AG08395 (cell line): Measurements from ENCODE around the gene RAPGEF6.
"Not testable (repeated sequence)": the region's sequence is repeated elsewhere in the genome, so short reads cannot be mapped to it uniquely, and the experiment has no call there.

Experiments
- DNase-seq: peaks from one replicate; pipeline ENCODE4 v3.0.0; 2012; ENCODE audit warnings: mixed read lengths, low spot score

Gene RAPGEF6

DNA sequence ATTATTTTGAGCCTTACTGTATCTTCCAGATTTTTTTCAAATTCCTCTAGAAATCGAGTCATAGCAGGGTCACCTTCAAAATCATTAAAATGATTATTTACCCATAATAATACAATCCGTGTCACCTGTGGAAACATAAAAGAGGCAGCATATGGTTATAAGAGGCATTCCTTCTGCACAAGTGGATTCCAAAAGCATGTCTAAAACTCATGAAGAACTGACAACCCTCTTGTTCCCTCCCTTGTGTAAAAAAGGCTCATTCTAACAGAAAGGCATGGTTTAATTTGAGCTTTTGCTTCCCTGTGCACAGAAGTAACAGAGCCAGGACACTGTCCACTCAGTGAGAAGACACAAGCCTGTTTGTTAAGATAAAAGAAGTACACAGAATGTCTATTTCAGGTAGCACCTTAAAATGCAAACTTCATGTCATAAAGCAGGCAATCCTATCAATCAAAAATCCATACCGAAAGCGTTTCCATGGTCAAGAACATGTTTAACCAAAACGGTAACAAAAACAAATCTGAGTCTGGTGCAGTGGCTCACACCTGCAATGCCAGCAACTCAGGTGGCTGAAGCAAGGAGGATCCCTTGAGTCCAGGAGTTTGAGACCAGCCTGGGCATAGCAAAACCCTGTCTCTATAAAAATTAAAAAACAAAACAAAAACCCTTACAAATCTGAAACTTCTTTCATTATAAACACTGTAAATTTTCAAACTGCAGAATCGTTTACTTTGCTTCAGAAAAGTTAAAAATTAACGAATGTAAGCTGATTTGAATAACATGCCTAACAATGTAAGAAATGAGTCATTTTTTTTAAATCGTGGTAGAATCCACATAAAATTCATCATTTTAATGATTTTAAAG lies 139.3 kb downstream of the RAPGEF6 start:
- no peak for DNase-seq

DNA sequence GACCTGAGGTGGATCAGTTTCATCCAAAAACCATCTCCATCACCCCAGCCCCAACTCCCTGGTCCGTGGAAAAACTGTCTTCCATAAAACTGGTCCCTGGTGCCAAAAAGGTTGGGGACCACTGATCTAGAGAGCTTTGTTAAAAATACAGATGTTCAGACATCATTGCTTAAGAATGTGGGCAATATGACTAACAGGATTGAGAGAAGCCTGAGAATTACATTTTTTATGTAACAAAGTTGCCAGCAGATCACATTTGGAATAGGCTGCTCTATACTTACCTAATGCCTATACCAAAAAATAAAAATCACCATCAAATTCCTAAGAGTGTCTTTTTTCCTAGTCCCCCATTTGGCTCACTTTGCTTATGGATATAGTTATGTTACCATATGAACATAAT lies 143.3 kb downstream of the RAPGEF6 start:
- peak; percentile 6 for DNase-seq

DNA sequence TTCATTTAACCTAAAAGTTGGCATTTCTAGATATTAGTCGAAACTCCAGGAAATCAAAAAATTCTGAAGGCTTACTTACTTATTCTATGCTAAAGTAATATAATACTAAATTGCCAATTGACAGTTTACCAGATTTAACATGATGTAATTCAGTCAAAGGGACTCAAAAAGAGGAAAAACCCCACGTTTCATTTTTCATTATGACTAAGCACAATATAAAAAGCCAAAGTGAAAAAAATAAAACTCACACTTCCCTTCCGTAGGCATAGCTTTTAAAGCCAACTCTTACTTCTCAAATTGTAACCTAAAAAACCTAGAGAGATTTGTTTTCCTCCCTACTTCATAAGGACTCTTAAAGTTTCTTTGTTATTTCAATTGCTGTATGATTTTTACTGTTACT lies 146.6 kb downstream of the RAPGEF6 start:
- DNase-seq: no peak

DNA sequence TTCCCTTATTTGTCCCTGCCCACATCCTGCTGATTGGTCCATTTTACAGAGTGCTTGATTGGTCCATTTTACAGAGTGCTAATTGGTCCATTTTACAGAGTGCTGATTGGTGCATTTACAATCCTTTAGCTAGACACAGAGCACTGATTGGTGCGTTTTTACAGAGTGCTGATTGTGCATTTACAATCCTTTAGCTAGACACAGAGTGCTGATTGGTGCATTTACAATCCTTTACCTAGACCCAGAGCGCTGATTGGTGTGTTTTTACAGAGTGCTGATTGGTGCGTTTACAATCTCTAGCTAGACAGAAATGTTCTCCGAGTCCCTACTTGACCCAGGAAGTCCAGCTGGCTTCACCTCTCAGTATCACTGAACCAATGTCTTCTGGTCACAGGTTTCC lies 147.7 kb downstream of the RAPGEF6 start:
- DNase-seq: not testable (repeated sequence)

DNA sequence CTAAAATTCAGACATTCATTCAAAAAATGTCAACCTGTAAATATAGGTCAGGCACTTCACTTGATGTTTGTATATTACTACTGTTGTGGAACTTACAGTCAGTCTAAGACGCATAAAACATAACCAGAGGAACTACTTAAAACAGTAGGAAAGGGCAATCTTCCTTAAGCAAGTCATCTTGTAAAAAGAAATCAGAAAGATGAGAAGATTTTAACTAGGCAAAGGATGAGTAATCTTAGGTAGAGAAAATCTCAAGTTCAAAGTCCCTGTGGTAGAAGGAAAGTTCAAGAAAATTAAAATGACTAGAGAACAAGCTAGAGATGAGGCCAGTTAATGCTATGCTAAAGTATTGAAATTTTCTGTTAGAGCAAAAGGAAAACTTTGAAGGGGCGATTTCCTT lies 152.4 kb downstream of the RAPGEF6 start:
- no peak for DNase-seq

DNA sequence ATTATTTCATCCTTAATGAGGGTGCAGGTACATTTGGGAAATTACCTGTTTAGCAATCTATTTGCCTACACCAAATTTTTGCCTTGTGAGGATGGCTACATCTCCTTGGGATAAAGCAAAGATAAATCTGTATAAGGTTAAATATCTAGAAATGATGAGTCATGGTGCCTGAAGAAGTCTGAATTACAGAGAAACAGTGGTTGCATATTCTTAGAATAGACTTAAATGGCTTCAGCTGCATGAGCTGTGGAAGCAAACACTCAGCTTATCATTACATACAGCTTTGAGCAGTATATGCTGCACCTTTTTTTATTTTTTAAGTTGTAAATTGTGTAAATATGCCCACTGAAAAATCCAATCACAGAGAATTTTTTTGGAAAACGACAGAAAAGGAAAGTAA lies 153.5 kb downstream of the RAPGEF6 start:
- no peak for DNase-seq

DNA sequence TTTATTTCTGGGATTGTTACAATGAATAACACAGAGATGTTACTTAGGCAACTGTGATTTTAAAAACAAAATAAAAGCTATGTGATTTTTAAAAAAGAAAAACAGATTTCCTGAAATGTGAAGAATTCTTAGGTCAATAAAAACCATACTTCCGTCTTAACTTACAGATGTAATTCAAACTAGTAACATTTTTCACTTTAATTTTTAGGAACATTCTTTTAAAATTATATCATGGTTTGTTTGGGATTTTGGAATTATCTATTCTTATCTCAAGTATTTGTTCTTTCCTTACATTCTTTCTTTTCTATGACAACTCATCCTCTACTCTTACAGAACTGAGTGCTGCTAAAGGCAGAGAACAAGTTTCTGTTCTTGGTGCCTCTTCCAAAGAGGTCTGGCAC lies 159.5 kb downstream of the RAPGEF6 start:
- DNase-seq: peak; percentile 22

DNA sequence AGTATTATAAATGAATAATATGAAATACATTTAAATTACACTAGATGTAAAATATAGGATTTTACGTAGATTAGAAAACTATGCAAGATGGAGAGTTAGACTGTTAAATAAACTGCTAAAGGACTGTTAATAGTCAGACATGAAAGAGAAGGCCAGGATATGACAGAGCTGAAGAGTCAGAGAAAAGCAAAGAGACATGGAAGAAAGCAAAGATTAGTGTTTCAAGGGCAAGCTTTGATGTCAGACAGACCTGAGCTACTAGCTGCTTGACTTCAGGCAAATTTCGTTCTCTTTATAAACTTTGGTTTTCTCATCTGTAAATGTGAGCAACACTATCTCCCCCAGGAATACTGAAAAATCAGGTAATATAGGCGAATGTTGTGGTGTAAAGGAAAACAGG lies 161.3 kb downstream of the RAPGEF6 start:
- no peak for DNase-seq

DNA sequence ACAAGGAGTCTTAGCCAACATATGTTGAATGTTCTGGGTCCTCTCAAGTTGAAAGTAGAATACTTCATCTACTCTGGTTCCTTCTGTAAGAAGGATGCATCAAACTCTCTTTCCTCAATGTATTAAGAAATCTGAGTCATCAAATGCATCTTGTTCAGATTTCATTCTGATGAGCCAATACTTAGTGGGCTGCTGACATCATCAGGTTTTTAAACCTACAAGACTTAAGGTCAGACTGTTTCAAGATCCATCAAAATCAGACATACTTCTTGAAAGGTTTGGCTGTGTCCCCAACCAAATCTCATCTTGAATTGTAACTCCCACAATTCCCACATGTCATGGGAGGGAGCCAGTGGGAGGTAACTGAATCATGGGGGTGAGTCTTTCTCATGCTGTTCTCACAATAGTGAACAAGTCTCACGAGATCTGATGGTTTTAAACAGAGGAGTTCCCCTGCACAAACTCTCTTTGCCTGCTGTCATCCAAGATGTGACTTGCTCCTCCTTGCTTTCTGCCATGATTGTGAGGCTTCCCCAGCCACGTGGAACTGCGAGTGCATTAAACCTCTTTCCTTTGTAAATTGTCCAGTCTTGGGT lies 168.8 kb downstream of the RAPGEF6 start:
- peak; percentile 48 for DNase-seq

DNA sequence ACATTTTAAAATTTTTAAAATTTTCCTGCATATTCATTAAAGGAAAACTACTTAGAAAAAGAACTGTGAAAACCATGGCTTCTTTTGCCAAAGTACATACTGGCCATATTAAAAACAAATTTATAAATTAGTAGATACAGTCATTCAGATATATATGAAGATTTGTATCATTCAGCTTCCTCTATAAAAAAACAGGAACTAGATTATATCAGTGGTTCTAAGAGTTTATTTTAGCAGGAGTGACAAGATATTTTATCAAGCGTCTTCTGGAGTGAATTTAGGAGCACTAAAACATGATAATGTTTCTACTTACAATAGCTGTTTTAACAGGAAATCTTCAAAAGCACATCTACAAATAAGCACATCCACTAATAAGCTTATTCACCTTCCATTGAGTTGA lies 171.4 kb downstream of the RAPGEF6 start:
- no peak for DNase-seq

DNA sequence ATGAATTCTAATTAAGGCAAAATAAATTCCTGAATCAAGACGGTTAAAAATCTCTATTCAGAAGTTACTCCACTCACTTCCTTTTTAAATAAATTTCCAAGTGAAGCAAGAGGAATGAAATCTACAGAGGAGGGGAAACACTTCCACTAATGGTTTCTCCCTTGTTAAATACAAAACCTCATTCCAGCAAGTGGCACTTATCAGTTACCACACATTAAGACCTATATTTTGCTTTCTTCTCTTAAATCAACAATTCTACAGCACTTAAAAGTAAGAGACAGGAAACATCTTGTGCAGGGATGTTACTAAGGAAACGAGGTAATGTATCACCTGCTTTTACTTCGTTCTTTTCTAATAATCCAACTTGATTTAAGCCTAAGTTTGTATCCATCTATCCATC lies 172.6 kb downstream of the RAPGEF6 start:
- no peak for DNase-seq

DNA sequence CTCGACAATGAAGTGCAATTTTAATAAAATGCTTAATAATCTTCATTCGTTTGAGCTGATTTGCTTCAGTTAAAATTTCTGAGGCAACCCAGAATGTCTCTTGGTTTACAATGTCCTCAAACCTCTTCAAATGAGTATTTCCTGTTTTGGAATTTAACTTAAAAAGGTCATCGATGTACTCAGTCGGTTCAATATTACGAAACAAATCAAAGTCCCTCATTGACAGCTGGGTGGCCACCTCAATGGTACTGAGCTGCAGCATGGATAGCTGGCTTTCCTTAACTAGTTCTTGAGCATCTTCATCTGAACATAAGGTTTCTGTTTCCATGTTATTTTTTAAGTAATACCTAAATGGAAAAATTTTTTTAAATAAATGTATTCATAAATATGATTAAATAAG lies 173.3 kb downstream of the RAPGEF6 start:
- DNase-seq: no peak

DNA sequence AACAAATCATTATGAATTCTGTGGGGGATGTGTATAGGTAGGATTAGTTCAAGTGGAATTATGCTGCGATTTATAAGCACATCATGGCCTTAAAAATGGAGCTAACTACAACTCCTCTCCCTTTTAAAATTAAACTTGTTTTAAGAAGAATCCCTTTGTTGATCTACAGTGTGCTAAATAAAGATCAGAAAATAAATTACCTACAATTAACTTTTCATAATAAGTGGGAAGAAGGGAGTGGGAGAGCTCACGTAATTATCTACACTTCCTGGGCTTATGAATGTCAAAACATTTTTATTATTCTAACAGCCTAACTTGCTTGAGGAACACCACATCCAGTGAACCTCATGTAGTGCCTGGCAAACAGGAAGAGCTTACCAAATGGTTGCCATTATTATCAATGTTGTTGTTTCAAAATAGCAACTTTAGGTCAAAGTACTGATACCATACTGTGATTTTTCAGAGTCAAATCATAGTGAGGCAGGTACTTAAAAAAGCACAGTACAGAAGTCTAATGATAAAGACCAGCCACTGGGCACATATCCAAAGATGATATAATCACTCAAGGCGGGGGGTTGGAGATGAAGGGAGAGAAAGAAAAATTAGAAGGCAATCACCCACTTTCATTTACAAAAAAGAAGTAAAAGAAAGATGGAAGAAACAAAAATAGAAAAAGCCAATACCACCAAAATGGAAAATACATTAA lies 174.0 kb downstream of the RAPGEF6 start:
- DNase-seq: no peak

DNA sequence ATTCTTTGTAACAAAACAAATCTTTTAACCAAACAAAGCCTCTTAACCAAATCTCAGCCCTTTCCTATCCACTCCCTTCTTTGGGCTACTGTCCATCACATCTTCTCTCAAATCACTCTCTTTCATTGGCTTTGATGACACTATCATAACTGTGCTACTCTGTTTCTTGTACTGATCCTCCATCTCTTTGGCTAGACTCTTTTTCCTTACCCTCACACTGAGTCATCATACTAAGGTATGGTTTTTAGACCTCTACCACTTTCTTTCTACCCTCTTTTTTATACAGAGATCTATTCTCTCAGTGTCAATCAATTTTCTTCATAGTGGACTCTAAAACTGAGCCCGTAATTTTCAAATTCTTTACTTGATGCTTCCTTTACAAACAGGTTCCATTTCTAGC lies 174.9 kb downstream of the RAPGEF6 start:
- DNase-seq: no peak

DNA sequence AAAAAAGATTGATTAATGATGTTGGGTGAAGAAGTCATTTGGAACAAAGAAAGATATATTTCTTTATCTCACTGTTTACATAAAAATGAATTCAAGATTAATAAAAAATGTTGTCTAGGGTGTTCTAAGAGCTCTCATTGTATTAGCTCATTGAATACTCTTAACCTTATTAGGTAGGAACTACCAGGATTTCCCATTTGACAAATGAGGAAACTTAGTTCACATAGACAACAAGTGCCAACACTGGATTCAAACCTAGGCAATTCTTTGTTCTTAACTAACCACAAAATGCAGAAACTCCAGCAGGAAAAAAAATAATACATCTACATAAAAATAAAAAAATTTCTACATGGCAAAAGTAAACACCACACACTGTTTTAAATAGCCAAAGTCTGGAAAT lies 175.8 kb downstream of the RAPGEF6 start:
- no peak for DNase-seq

DNA sequence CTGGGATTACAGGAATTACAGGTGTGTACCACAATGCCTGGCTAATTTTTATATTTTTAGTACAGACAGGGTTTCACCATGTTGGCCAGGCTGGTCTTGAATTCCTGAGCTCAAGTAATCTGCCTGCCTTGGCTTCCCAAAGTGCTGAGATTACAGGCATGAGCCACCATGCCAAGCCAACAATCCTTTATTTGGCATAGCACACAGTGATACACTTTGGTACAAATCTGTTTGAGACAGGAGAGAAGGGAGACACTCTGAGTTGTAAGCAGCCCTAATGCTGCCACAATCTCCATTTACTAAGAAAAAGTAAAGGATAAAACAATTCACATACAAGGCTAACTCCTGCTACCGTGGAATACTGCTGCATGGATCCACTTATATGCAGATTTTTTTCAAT lies 177.8 kb downstream of the RAPGEF6 start:
- DNase-seq: no peak

DNA sequence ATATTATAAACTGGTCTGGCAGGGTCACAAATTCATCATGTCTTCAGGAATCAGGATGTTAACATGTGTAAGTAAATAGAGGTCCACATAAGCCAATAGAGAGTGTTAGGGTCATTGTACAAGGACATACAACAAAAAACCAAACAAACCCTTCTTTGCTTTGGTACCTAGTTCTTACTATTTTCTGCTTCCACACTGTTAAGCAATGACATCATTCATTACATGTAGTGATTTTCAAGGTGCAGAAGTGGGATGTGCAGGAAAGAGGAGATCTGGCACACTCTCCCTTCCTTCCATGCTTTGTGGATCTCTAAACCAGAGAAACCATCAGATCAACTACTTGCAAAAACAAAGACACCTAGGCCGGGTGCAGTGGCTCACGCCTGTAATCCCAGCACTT lies 184.1 kb downstream of the RAPGEF6 start:
- no peak for DNase-seq

DNA sequence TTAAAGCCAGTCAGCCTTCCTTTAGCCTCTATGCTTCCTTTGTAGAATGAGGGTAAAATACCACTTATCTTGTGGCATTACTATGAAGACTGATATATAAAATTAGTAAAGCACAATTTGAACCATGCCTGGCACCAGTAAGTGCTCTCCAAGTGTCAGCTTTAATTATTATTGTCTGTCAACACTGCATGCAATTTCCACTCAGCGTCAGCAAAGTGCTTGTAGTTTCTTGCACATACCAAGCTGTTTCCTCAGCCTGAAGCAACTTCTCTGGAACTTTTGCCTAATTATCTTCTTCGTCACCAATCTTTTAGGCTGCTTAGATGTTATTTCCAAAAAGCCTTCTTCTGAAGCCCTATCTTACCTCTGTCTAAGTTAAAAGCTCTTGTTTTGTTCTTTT lies 193.8 kb downstream of the RAPGEF6 start:
- no peak for DNase-seq

DNA sequence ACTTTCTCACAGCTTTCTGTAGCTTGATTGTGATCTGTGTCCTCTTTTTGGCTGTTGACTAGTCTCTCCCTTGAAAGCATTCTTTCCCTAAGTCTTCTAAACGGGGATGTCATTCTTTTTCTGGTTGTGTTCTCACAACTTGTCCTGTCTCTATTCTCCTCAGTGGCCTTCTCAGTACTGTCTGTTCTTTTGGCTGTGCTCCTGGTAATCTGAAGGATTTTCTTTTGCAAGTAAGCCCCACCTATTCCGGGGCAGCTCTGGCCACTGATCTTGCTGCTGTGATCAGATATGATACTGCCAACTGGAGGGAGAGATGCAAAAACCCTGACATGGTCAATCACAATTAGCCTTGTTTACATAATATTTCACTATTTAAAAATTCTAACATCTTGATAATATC lies 198.9 kb downstream of the RAPGEF6 start:
- DNase-seq: no peak

DNA sequence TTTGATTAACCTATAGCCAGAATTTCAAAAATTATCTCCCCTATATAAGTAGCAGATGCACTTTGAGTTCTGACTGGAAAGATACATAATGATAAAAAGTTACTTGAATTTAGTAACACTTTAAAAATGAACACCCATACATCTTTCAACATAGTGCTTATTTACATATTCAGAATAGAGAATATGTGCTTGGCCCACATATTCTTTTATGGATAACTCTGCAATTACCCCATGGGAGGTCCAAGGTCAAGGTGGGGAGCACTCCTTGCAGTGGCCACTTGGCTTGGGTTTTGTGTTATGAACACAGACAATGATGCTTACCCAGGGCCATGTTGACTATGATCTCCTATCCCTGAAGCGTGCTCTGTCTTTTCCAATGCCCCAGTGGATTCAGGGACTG lies 201.9 kb downstream of the RAPGEF6 start:
- no peak for DNase-seq

DNA sequence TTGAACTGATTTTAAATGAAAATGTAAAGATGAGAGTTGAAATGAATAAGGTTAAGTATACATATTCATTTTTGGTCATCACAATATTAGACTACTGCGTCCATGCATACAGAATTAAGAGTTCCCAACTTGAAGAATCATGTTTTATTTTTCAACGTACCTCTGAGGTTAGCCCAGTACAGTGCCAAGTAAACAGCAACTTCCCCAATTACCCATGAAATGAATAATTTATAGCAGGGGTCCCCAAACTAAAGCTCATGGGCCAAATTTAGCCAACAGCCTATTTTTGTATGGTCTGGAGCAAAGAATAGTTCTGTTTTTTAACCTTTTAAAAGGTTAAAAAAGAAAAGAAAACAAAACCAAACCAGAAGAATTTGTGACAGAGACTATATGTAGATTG lies 203.2 kb downstream of the RAPGEF6 start:
- DNase-seq: no peak

DNA sequence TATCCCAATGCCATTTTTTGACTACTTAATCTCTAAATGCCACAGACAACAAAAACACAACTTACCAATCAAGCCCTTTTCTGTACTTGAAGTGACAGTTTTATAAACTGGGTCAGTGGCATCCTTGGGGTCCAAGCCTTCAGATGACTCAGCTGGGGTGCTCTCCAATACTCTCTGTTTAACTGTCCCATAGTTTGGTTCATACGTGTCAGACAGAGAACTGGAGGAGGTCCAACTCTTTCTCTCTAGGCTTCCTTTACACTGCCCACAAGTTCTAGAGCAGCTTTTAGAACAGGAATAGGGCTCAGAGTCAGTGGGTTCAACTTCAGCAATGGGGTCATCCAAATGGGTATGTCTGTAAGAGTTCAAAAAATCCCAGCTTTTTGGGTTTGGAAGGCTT lies 204.2 kb downstream of the RAPGEF6 start:
- DNase-seq: no peak

DNA sequence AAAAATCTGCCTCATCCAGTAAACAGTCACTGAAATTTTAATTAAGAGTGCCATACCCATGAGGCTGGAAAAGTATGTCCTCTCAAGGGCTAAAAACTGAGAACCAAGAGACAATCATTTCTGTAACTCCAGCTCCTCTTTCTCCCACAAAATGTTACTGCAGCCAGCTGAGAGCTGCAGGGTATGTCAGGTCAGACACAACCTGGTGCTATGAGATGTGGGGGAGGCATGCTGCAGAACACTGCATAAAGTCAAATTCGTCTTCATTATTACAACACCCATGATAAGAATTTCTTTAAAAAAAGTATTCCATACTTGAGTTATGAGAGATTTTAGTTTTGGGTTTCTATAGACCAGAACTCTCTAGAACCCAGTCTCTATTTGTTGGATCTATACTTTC lies 209.0 kb downstream of the RAPGEF6 start:
- DNase-seq: no peak
